ENCODE data around the gene EPHB2.

Gene EPHB2

GRCh38 chr1:22722901-22723550 lies 12.4 kb downstream of the EPHB2 start:
- no peak for DNase-seq

GRCh38 chr1:22727873-22728272 lies 17.2 kb downstream of the EPHB2 start:
- DNase-seq: no peak

GRCh38 chr1:22728751-22729399 lies 18.2 kb downstream of the EPHB2 start:
- DNase-seq: no peak

GRCh38 chr1:22729400-22729773 lies 18.7 kb downstream of the EPHB2 start:
- DNase-seq: no peak

- DNase-seq: no peak
Observed at GRCh38 chr1:22729912-22730311, 19.3 kb downstream of the EPHB2 start.

- no peak for DNase-seq
Observed at GRCh38 chr1:22731924-22732720, 21.5 kb downstream of the EPHB2 start.

- DNase-seq: no peak
Observed at GRCh38 chr1:22733643-22734042, 23.0 kb downstream of the EPHB2 start.

GRCh38 chr1:22736501-22737080 lies 26.0 kb downstream of the EPHB2 start:
- DNase-seq: no peak

GRCh38 chr1:22737374-22738068 lies 26.9 kb downstream of the EPHB2 start:
- no peak for DNase-seq

GRCh38 chr1:22738069-22738435 lies 27.4 kb downstream of the EPHB2 start:
- no peak for DNase-seq

GRCh38 chr1:22738522-22738921 lies 27.9 kb downstream of the EPHB2 start:
- no peak for DNase-seq

- DNase-seq: no peak
Observed at GRCh38 chr1:22739648-22740385, 29.2 kb downstream of the EPHB2 start.

- DNase-seq: no peak
Observed at GRCh38 chr1:22741118-22741517, 30.5 kb downstream of the EPHB2 start.

- DNase-seq: no peak
Observed at GRCh38 chr1:22745669-22746585, 35.3 kb downstream of the EPHB2 start.

GRCh38 chr1:22747021-22747734 lies 36.5 kb downstream of the EPHB2 start:
- no peak for DNase-seq

- no peak for DNase-seq
Observed at GRCh38 chr1:22747735-22748073, 37.1 kb downstream of the EPHB2 start.

GRCh38 chr1:22749503-22749902 lies 38.9 kb downstream of the EPHB2 start:
- no peak for DNase-seq

GRCh38 chr1:22749919-22750684 lies 39.5 kb downstream of the EPHB2 start:
- no peak for DNase-seq

- DNase-seq: no peak
Observed at GRCh38 chr1:22750685-22751051, 40.0 kb downstream of the EPHB2 start.

- no peak for DNase-seq
Observed at GRCh38 chr1:22751124-22751531, 40.5 kb downstream of the EPHB2 start.
